Ovary (tissue), 9 donors: ENCODE data around the gene KCNS1. TPM values are rescaled to one million over a fixed set of nuclear protein-coding genes. Genes with fewer than 3 reads are reported as not detected.

Experiments used
- DNase-seq, 5 donors: peaks; one replicate each; pipeline ENCODE4 v3.0.0-alpha.2; 2019 to 2020
- H3K27ac ChIP-seq, 2 donors: fragments of 200-600 bp; one replicate each; pipeline versions ENCODE4 v1.5.1 to v1.8.0; 2019 to 2022
- H3K27me3 ChIP-seq: fragments of 200-600 bp; one replicate; pipeline ENCODE4 v1.8.0; 2022
- H3K36me3 ChIP-seq: fragments of 200-600 bp; sonication (generic); one replicate; pipeline ENCODE4 v1.5.1; 2019
- H3K4me1 ChIP-seq: one replicate; pipeline ENCODE4 v1.8.1; 2013; ENCODE audit warnings: mild to moderate bottlenecking, moderate library complexity; ENCODE audit not compliant: insufficient read depth
- H3K4me3 ChIP-seq: fragments of 200-600 bp; sonication (generic); one replicate; pipeline ENCODE4 v1.5.1; 2017
- H3K9me3 ChIP-seq, 2 donors: fragments of 200-600 bp in 1 of 2; sonication (generic) in 1 of 2; one replicate each; pipeline versions ENCODE4 v1.5.1 to v1.8.1; 2013 to 2019; ENCODE audit warnings: mild to moderate bottlenecking in 1 of 2, moderate library complexity in 1 of 2
- CTCF ChIP-seq, 3 donors: fragments of 450-650 bp in 2 of 3; fragments of 200-600 bp in 1 of 3; IDR thresholded peaks; one replicate each; pipeline versions ENCODE4 v1.5.1 to v1.8.0; 2016 to 2022; ENCODE audit warnings: antibody characterized with exemption in 3 of 3, mild to moderate bottlenecking in 1 of 3
- EP300 ChIP-seq: sonication (generic); formaldehyde crosslinking; IDR thresholded peaks from one replicate; pipeline ENCODE4 v1.6.1; 2017; ENCODE audit warnings: antibody characterized with exemption
- POLR2A ChIP-seq: fragments of 450-650 bp; IDR thresholded peaks from one replicate; pipeline ENCODE4 v1.6.1; 2017; ENCODE audit warnings: antibody characterized with exemption, mild to moderate bottlenecking, moderate library complexity
- WGBS, 3 donors: extraction: QIAGEN DNeasy Blood & Tissue Kit in 1 of 3; methylation state at CpG; one replicate each; pipeline versions ENCODE4 v1.1.5 to v1.1.7; 2013 to 2017; 5-methylcytosine and 5-hydroxymethylcytosine counted together
- intact Hi-C, 4 donors: fragments of 100-400 bp; cut with DNase I; formaldehyde crosslinking; loops; one replicate each; pipeline versions ENCODE4 v1.11.0 to v1.15.1; 2022 to 2023
- polyA plus RNA-seq, 2 donors: library from polyadenylated mRNA; stranded (reverse); fragments of 200-250 nt in 1 of 2; fragments of 350-450 nt in 1 of 2; fragmentation: Illumina TruSeq in 1 of 2; extraction: RNeasy Lipid Tissue Mini Kit (QIAGEN cat#74804) in 1 of 2; gene quantifications; one replicate each; pipeline ENCODE4 v1.2.3, GENCODE V29; 2013 to 2014
- total RNA-seq, 7 donors: library from RNA; depleted of rRNA in 2 of 7; stranded (reverse); fragments of >200 nt in 2 of 7; fragmentation: NEBNext Ultra II Directional in 3 of 7; extraction: Animal tissue kit (Norgen Biotek cat#: 25700) in 3 of 7; gene quantifications; one replicate each; pipeline versions ENCODE4 v1.1.0 to v1.2.4, GENCODE V29; 2016 to 2023
- donor health status: DM: no; HTN: no; CAD: no; lungs with moderate emphysema.
- donor health status: DM: no; HTN: no; CAD: no.
- donor health status: Bipolar disorder and iron deficiency.
- donor health status: DM: yes; HTN: yes; CAD: no.
- donor health status: DM: no; HTN: no; CAD: no.
- donor health status: DM: yes; HTN: yes; CAD: no.

The KCNS1 gene
- total and polyA plus RNA-seq, 9 donors = 0.02 to 0.80 TPM; not detected in 7

- no peak for DNase-seq
- Histone ChIP-seq H3K27me3 (no peaks in the 10 kb centered on the region), H3K27ac (no peak overlapping the region), H3K4me3 (no peak overlapping the region), H3K36me3 (no peaks in the 10 kb centered on the region), H3K9me3 (no peaks in the 10 kb centered on the region), H3K4me1 (no peaks in the 10 kb centered on the region)
- WGBS, 3 donors = 95 to 96% (median 96%) methylated on average over 2 of the region's 2 CpGs
- no peak for TF ChIP-seq EP300
- TF ChIP-seq POLR2A = no peak
- no peak for TF ChIP-seq CTCF (IDR thresholded peaks at IDR 0.05)
- intact Hi-C loops = no loop called here
These were observed 53.3 kb downstream of the KCNS1 start for GRCh38 chr20:45047581-45048119.

GRCh38 chr20:45044601-45045000 is 56.3 kb downstream of the KCNS1 start:
- H3K36me3 ChIP-seq = no peaks in the 10 kb centered on the region
- TF ChIP-seq CTCF (IDR thresholded peaks at IDR 0.05) = no peak
- no peak for DNase-seq
- H3K9me3 ChIP-seq = no peaks in the 10 kb centered on the region
- intact Hi-C loops = no loop called here
- 64 to 85% (median 83%) methylated on average over 3 of the region's 3 CpGs for WGBS, 3 donors
- no peak overlapping the region for H3K27ac ChIP-seq
- H3K4me1 ChIP-seq = no peaks in the 10 kb centered on the region
- H3K4me3 ChIP-seq = no peak overlapping the region
- H3K27me3 ChIP-seq = no peaks in the 10 kb centered on the region

GRCh38 chr20:45044084-45044573 is 56.8 kb downstream of the KCNS1 start:
- Histone ChIP-seq H3K27ac (no peak overlapping the region), H3K4me1 (no peaks in the 10 kb centered on the region), H3K27me3 (no peaks in the 10 kb centered on the region), H3K4me3 (no peak overlapping the region), H3K9me3 (no peaks in the 10 kb centered on the region), H3K36me3 (no peaks in the 10 kb centered on the region)
- intact Hi-C loops = no loop called here
- TF ChIP-seq POLR2A (no peak), CTCF (IDR thresholded peaks at IDR 0.05) (peak in 2 of 3 donors; percentile 33 to 44)
- no peak for DNase-seq
- 16 to 32% (median 17%) methylated on average over 5 of the region's 5 CpGs for WGBS, 3 donors

- no peaks in the 10 kb centered on the region for H3K9me3 ChIP-seq
- 90 to 94% (median 93%) methylated on average over 1 of the region's 1 CpG for WGBS, 3 donors
- no peak overlapping the region for H3K4me3 ChIP-seq
- no peaks in the 10 kb centered on the region for H3K36me3 ChIP-seq
- no peak for TF ChIP-seq POLR2A
- no peak for TF ChIP-seq CTCF (IDR thresholded peaks at IDR 0.05)
- TF ChIP-seq EP300 = no peak
- DNase-seq = no peak
- intact Hi-C loops = no loop called here
- no peaks in the 10 kb centered on the region for H3K4me1 ChIP-seq
- H3K27me3 ChIP-seq = no peaks in the 10 kb centered on the region
- no peak overlapping the region for H3K27ac ChIP-seq
These were observed 57.9 kb downstream of the KCNS1 start for GRCh38 chr20:45042978-45043377.

Other genes with a start within 250 kb of the KCNS1 start
- 100 to 1,000 TPM in 5 of 7 donors, 10 to 100 TPM in 2; 55.1 to 153 (median 117) TPM for gene YWHAB, start 215.4 kb downstream of the KCNS1 start, total RNA-seq
- 100 to 1,000 TPM in 1 of 2 donors, 10 to 100 TPM in 1; 70.1 to 252 TPM for gene YWHAB, start 215.4 kb downstream of the KCNS1 start, polyA plus RNA-seq
- 10 to 100 TPM; 17.9 to 34.9 (median 22.9) TPM for gene PABPC1L, start 191.1 kb downstream of the KCNS1 start, total RNA-seq
- 10 to 100 TPM; 13.3 to 19.0 TPM for gene PABPC1L, start 191.1 kb downstream of the KCNS1 start, polyA plus RNA-seq
- gene TOMM34, start 140.7 kb downstream of the KCNS1 start, total RNA-seq = 10 to 100 TPM; 12.3 to 39.8 (median 26.2) TPM
- gene TOMM34, start 140.7 kb downstream of the KCNS1 start, polyA plus RNA-seq = 10 to 100 TPM; 20.1 to 60.7 TPM
- 10 to 100 TPM; 17.3 to 27.5 (median 19.6) TPM for gene STK4, start 134.6 kb downstream of the KCNS1 start, total RNA-seq
- 10 to 100 TPM in 1 of 2 donors, 1 to 10 TPM in 1; 8.3 to 25.9 TPM for gene STK4, start 134.6 kb downstream of the KCNS1 start, polyA plus RNA-seq
- not detected for gene WFDC5, start 14.0 kb upstream of the KCNS1 start, total RNA-seq
- gene WFDC5, start 14.0 kb upstream of the KCNS1 start, polyA plus RNA-seq = not detected
- not detected for gene WFDC12, start 23.3 kb upstream of the KCNS1 start, total RNA-seq
- not detected for gene WFDC12, start 23.3 kb upstream of the KCNS1 start, polyA plus RNA-seq
- under 1 TPM in 1 of 7 donors, not detected in 6; 0.92 TPM for gene PI3, start 73.8 kb upstream of the KCNS1 start, total RNA-seq
- gene PI3, start 73.8 kb upstream of the KCNS1 start, polyA plus RNA-seq = under 1 TPM in 1 of 2 donors, not detected in 1; 0.30 TPM
- not detected for gene SEMG1, start 105.9 kb upstream of the KCNS1 start, total RNA-seq
- not detected for gene SEMG1, start 105.9 kb upstream of the KCNS1 start, polyA plus RNA-seq
- gene SEMG2, start 120.2 kb upstream of the KCNS1 start, total RNA-seq = not detected
- gene SEMG2, start 120.2 kb upstream of the KCNS1 start, polyA plus RNA-seq = not detected
- 100 to 1,000 TPM in 2 of 7 donors, 10 to 100 TPM in 3, 1 to 10 TPM in 1, not detected in 1; 4.0 to 622 (median 33.3) TPM for gene SLPI, start 153.4 kb upstream of the KCNS1 start, total RNA-seq
- gene SLPI, start 153.4 kb upstream of the KCNS1 start, polyA plus RNA-seq = 10 to 100 TPM; 16.6 to 45.5 TPM
- gene RBPJL, start 205.7 kb upstream of the KCNS1 start, total RNA-seq = under 1 TPM in 2 of 7 donors, not detected in 5; 0.36 to 0.38 TPM
- not detected for gene RBPJL, start 205.7 kb upstream of the KCNS1 start, polyA plus RNA-seq
- gene MATN4, start 207.2 kb upstream of the KCNS1 start, total RNA-seq = under 1 TPM in 1 of 7 donors, not detected in 6; 0.10 TPM
- not detected for gene MATN4, start 207.2 kb upstream of the KCNS1 start, polyA plus RNA-seq
- gene SDC4, start 247.3 kb upstream of the KCNS1 start, total RNA-seq = 100 to 1,000 TPM in 1 of 7 donors, 10 to 100 TPM in 6; 12.9 to 269 (median 45.9) TPM
- gene SDC4, start 247.3 kb upstream of the KCNS1 start, polyA plus RNA-seq = 10 to 100 TPM; 17.3 to 49.0 TPM